ENCODE results near the gene CARD11. TPM values are rescaled to one million over a fixed set of nuclear protein-coding genes. Genes with fewer than 3 reads are reported as not detected.

The CARD11 gene
- total RNA-seq, 1 donor from 2014 or later: 0.16 TPM

DNA sequence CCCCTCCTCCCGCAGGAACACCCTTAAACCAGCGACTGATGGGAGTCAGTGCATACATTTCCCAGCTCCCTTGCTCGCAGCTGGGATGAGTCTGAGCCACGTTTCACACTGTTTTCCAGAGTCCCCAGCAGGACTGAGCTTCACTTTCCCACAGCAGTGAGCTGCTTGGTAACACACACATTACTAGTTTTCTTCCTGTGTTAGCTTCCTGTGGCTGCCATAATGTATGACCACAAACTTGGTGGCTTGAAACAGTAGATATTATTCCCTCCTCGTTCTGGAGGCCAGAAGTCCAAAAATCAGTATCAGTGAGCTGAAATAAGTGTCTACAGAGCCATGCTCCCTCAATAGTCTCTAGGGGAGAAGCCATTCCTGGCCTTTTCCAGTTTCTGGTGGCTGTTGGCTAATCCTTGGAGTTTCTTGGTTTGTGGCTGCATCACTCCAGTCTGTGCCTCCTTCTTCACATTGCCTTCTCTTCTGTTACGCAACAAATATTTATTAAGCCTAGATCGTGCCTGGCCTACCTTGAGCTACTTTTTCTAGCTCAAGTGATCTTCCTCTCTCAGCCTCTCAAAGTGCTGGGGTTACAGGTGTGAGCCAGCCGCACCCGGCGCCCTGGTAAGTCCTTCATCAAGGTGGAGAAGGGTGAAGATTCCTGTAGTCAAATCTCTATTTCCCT is 26.2 kb upstream of the CARD11 start:
- no peak for TF ChIP-seq CTCF (IDR thresholded peaks at IDR 0.05; ENCODE audit: borderline replicate concordance)

DNA sequence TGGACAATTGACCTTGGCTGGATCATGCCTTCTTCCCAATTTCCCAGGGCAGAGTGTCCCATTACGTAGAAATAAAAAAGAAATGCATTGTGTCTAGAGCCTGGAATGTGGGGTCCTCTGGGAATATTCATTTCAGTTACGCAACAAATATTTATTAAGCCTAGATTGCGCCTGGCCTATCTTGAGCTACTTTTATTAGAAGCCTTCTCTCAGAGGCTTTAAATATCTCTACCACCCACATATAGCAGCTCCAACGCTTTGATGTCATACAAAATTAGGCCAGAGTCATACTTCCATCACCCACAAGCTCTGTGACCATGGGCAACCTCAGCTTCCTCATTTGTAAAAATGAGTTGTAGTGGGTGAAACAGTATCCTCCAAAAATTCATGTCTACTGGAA is 24.9 kb upstream of the CARD11 start:
- Histone ChIP-seq H3K4me3 (no peak overlapping the region), H3K27me3 (ENCODE audit: low read depth) (peaks cover 24% of the 10 kb centered on the region), H3K4me1 (no peaks in the 10 kb centered on the region), H3K27ac (replicated peaks) (no peak overlapping the region), H3K9me3 (replicated peaks) (peaks cover 4% of the 10 kb centered on the region), H3K36me3 (no peaks in the 10 kb centered on the region)
- intact Hi-C loops (cut with micrococcal nuclease): no loop called here
- no peak for DNase-seq
- TF ChIP-seq CTCF (IDR thresholded peaks at IDR 0.05; ENCODE audit: borderline replicate concordance): no peak

More for the DNA sequence above, 26.2 kb upstream of the CARD11 start:
- Histone ChIP-seq H3K9me3 (replicated peaks) (peaks cover 4% of the 10 kb centered on the region), H3K4me1 (no peaks in the 10 kb centered on the region), H3K27ac (replicated peaks) (no peak overlapping the region), H3K36me3 (no peaks in the 10 kb centered on the region), H3K27me3 (ENCODE audit: low read depth) (peaks cover 10% of the 10 kb centered on the region), H3K4me3 (no peak overlapping the region)
- no peak for DNase-seq
- intact Hi-C loops (cut with micrococcal nuclease): no loop called here

DNA sequence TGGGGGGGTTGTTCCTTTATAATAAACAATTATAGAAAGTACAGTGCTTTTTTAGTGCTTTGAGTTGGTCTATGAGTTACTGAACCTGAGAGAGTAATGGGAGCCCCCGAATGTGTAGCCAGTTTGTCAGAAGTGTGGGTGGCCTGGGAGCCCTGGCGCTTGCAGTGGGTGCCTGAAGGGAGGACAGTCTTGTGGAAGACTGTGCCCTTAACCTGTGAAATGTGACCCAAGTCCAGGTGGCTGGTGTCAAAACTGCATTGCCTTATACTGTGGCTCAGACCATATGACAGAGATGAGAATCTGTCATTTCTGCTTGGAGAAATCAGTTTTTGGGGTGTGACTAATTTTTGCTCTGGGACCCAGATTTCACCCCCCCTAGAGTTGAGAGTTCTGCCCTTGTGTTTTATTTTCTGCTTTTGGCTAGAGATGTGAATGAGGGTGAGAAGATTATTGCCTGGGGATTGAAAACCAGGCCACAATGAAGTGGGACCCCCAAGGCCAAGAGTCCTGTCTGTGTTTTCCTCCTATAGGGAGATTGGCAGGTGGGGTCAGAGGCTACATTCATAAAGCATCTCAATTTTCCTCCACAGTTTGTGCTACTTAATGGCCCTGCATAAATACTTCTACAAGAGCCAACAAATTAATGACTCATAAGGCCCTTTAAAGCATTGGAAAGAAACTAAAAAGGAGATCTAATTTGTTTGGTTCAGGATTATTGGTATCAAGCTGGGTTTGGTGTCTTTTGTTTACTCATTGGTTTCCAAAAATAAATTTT is 24.1 kb upstream of the CARD11 start:
- intact Hi-C loops (cut with micrococcal nuclease): no loop called here
- Histone ChIP-seq H3K27ac (replicated peaks) (no peak overlapping the region), H3K27me3 (ENCODE audit: low read depth) (peaks cover 31% of the 10 kb centered on the region), H3K4me3 (no peak overlapping the region), H3K4me1 (no peaks in the 10 kb centered on the region), H3K36me3 (no peaks in the 10 kb centered on the region), H3K9me3 (replicated peaks) (peaks cover 4% of the 10 kb centered on the region)
- no peak for DNase-seq
- no peak for TF ChIP-seq CTCF (IDR thresholded peaks at IDR 0.05; ENCODE audit: borderline replicate concordance)

- Histone ChIP-seq H3K27me3 (ENCODE audit: low read depth) (peaks cover 36% of the 10 kb centered on the region), H3K27ac (replicated peaks) (no peak overlapping the region), H3K36me3 (no peaks in the 10 kb centered on the region), H3K4me1 (no peaks in the 10 kb centered on the region), H3K4me3 (no peak overlapping the region), H3K9me3 (replicated peaks) (peaks cover 4% of the 10 kb centered on the region)
- no peak for TF ChIP-seq CTCF (IDR thresholded peaks at IDR 0.05; ENCODE audit: borderline replicate concordance)
- intact Hi-C loops (cut with micrococcal nuclease): no loop called here
- DNase-seq: no peak
Observed at GRCh38 chr7:3067193-3067592, 23.5 kb upstream of the CARD11 start.

GRCh38 chr7:3066506-3066905 is 22.8 kb upstream of the CARD11 start:
- TF ChIP-seq CTCF (IDR thresholded peaks at IDR 0.05; ENCODE audit: borderline replicate concordance): no peak
- Histone ChIP-seq H3K9me3 (replicated peaks) (peaks cover 4% of the 10 kb centered on the region), H3K4me3 (no peak overlapping the region), H3K4me1 (no peaks in the 10 kb centered on the region), H3K27me3 (ENCODE audit: low read depth) (peaks cover 36% of the 10 kb centered on the region), H3K27ac (replicated peaks) (no peak overlapping the region), H3K36me3 (no peaks in the 10 kb centered on the region)
- intact Hi-C loops (cut with micrococcal nuclease): no loop called here
- DNase-seq: no peak

Data from left ventricle myocardium inferior (tissue), 1 donor.